NCI-H526 (cell line): ENCODE data around the gene SUCLG2.

Experiments
- DNase-seq, 2 experiments: peaks; one replicate each; lab custom pipeline; 2025; lab: John Stamatoyannopoulos, UW

Gene SUCLG2

DNA sequence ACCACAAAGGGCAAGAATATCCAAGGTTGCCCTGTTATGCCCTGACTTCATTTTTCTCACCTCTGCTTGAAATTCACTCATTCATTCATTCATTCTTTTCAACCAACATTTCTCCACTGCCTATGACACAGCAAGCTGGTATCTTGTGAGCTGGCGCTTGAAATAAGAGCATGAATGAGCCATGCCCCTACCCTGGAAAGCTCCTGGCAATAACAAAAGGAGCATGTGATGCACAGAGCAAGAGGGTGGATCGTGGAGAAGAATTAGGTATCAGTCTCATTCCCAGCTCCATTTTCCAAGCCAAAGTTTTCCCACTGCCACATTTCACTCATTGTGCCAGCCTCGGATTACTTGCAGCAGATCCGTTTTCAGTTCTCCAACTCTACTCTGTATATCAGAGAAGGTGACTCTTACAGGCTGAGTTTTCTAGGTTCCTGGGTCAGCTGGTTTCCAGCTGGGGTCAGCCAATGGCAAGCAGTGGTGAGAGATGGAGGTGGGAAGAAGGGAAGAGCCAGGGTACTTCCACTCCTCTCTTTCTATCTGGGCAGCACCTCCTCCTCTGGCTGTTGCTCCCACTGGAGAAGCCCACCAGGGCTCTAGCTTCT is 144.8 kb downstream of the SUCLG2 start:
- DNase-seq = no peak

DNA sequence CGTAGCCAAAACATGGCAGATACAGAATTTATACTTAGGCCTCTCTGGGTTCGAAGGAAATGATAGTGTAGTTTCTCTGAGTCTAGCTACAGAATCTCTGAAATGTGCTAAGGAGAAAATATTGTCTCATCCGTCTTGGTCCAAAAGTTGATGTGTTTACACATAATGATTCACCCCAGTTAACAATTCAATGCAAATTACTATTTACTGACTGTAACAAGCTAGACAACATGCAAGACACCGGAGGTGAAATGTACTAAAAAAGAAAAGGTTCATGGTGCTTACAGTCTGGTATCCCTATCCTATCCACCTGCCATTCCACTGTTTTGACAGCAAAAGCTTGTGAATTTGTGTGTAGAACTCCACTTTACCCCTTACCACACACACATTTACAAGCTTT is 146.8 kb downstream of the SUCLG2 start:
- DNase-seq = no peak

DNA sequence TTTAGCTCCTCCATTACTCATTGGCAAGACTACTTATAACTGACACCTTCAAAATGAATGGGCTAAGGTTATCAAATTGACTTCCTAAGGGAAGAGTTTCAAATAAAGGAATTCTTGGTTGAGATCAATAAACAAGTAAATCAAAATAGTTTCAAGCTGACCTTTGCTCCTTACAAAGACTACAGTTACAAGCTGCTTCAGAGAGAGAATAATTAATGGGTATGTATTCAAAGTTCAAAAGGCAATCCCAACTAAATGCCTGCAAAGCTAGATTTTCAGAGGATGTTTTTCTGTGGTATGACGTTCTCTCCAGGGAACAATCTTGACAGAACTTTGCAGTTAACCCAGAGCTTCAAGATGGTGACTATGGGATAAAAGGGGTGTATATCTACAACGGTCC is 153.7 kb downstream of the SUCLG2 start:
- DNase-seq = no peak

DNA sequence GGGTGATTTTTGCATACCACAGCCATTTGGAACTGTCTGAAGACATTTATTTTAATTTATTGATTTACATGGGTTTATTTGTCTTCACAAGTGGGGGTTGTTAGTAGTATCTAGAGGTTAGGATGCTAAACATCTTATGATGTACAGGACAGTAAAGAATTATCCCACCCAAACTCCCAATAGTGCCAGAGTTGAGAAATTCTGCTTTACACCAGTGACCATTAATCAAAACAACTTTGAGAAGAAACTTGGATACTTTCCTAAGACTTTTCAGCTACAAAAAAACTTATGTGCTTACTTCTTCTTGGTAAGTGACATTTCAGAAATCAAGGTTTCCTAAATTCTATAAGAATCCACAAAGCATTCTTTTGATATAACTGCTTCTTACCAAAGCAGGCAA is 156.7 kb downstream of the SUCLG2 start:
- DNase-seq = no peak

DNA sequence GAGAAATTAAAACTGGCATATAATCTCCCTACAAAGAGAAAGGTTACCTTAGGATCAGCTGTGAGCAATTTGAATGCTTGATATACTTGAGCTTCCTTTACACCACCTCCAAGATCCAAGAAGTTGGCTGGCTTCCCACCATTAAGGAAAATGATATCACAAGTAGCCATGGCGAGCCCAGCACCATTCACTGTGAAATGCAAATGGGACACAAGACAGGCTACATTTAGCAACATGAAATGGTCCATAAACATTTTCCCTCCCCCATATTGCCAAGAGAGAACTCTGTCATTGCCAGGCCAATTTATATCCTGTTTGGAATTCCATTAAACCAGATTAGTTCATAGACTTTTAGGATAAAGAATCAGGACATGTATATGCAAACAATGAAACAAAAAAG is 158.7 kb downstream of the SUCLG2 start:
- DNase-seq = no peak

DNA sequence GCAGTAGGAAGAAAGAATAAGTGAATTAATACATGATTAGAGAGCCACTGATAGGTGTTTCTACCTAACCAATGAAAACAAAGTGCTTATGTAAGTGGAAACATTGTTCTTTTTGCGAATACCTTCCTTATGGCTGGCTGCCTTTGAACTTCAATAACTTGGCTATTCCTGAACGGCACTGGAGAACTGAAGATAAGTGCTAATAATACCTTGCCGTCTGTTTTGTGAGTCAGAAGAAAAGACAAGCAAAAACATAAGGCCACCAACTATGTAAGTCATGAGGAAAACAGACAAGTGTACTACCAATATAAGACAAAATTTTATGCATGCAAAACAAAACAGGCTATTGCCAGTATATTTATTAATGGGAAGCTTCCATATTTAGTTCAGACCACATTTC is 160.6 kb downstream of the SUCLG2 start:
- no peak for DNase-seq

DNA sequence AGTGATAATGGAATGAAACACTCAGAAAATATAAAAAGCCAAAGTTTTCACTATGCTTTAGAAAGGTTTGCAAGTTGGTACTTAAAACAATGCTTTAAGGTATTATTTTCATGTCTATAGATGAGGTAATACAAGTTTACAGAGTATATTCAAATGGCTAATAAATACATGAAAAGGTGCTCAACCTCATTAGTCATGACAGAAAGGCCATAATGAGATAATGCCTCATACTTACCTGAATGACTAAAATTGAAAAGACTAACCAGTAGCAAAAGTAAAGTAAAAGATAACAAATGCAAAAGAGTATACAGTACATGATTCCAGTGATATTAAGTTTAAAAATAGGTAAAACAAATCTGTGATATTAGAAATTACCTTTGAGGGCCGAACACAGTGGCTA is 163.8 kb downstream of the SUCLG2 start:
- DNase-seq = no peak

DNA sequence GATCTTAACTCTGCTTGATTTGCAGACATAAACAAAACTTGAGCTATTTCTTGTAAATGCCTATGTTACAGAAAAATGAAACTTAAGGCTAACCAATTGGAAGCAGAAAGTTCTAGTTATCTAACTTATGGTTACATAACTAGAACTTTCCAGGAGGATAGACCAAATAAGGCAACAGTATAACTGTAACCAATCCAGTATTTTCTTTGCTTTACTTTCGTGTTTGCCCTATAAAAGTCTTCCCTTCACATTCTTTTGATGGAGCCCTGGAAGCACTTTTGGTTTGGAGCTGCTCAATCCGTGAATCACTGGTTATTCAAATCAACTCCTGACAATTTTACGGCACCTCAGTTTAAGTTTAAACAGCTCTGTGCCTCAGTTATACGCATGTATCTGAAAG is 164.6 kb downstream of the SUCLG2 start:
- DNase-seq = no peak

DNA sequence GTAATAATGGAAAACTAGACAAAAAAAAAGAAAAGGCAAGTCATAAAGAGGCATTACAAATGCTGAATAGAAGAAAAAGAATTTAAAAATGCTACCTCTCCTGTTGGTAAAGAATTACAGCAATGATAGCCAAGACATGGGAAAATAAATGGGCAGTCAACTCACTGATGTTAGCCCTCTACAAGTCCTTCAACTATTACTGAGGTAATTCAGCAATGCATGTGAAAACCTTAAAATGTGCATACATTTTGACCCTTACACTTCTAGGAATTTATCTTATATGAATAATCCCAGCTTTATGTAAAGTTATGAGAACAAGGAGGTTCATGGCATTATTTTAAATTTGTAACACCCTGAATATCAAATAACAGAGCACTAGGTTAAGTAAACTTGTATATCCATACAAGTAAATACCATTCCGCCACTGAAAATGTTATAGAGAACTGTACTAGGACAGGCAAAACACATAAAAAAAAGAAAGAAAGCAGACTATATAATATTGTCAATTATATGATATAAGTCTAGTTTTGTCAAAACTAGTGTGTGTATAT is 166.8 kb downstream of the SUCLG2 start:
- DNase-seq = no peak

DNA sequence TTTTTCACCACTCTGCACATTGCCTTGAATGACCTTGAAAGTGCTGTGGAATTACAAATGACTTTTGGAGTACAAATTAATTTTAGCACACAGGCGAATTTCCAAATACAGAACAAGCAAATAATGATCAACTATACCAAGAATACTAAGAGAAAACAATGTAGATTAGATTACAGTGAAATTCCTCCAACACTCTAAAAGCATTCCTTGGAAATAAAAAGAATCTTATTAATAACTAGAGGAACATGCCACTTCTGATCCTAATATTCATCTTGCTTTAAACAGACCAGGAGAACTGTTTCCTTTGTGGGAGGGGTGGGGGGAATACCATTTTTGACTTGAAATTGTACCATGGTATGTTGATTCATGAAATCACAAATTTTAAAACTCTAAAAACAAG is 167.5 kb downstream of the SUCLG2 start:
- DNase-seq = no peak

DNA sequence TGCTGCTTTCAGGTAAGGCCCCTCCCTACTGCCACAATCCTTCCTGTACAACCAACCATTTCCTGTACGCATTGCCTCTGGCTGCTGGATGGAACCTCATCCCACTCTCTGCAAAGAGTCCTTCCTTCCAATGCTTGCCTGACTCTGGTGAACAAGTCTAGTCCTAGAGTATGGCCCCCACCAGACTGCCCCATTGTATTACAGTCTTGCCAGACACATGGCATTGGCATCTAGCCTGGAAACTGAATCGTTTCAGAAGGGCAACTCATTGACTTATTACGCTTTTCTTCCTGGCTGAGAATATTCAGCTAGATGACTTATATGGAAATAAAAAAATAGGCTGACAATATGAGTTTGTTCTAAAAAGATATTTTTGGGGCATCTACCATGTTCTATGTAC is 170.3 kb downstream of the SUCLG2 start:
- no peak for DNase-seq

DNA sequence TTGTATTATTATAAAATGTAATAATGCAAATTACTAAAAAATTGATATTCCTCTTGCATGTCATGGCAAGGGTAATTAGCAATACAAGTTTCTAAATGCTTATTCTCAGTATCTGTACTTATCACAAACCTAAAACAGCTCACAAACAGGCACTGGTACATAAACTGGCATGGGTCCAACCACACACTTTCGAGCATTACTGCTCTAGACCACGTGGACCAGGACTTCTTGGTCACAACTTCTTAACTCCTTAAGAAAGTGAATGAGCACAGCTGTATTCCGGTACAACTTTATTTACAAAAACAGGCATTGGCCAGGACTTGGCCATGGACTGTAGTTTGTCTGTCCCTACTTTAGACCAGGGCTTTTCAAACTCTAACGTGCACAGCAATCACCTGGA is 173.3 kb downstream of the SUCLG2 start:
- no peak for DNase-seq

DNA sequence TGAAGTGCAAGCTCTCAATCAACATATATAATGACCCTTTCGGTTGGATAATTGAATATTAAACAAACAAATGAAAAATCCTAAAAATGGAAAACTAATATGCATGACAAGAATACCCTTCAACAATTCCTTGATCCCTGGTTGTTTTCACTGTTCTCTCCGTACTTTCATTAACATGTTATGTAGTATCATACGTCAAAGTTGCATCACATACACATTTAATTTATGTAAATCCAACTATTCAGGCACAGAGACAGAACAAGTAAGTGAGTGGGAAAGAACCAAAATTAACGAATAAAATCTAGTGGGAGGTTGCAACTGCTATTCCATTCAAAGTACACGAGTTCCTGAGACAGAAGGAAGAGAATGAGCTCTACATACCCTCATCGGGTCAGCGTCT is 176.0 kb downstream of the SUCLG2 start:
- no peak for DNase-seq

DNA sequence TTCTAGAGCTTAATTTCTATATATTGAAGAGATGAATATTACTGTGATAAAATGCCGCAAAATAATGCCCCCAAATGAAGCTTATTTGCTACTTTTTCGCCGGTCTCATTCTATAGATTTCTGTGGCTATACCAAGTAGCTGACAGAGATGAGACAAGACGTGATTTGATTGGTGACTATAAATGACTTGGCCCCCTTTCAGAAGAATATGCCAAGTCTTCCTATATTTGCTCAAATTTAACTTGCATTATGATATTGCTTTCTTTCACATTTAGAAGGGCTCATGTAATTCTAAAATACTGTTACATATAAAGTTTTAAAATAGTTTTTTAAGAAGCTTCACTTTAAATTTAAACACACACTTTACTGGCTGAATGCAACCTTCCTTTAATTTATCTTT is 180.1 kb downstream of the SUCLG2 start:
- no peak for DNase-seq

DNA sequence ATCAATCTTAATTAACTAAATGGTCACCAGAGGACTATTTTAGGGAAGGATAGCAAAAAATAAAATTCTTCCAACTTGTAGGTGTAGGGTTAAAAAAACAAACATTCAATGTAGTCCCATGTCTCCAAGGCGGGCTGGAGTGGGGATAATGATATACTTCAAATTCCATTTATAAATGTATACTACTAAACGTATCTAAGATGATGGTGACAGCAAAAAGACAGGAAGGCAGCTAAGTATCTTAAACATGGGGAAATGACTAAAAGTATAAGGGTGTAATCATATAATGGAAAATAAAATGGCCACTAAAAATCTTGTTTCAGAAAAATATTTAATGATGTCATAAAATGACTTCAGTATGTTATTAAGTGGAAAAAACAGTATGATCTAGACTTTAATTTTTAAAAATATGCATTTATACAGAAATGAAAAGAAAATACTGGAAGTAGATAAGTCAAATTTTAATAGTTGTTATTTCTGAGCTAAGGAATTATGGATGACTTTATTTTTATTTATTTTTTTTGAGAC is 181.7 kb downstream of the SUCLG2 start:
- no peak for DNase-seq

DNA sequence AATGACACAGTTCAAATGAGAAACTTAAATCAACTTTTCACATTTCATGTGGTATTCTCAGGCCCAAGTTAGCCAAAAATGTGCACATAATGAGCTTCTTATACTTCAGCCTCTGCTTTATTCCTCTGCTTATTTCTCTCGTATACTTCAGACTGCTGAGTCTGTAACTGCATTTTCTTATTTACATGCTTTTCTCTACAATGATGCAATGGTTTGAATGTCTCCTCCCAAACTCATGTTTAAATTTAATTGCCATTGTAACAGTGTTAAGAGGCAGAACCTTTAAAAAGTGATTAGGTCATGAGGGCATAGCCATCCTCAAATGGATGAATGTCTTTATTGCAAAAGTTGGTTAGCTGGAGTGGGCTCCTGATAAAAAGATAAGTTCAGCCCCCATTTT is 184.2 kb downstream of the SUCLG2 start:
- DNase-seq = no peak

DNA sequence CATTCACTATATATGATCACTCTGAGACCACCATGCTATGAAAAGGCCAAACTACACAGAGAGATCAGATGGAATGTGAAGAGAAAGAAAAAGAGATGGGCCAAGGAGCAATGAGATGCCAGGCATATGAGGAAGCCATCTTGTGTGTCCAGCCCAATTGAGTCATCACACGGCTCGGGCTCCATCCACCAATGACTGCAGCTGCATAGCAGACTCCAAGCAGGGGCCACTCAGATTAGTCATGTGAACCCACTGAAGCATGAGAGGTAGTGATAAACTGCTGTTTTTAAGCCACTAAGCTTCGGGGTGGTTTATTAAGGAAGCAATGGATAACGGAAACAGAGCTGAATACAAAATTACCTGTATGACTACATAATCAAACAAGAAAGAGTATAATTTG is 185.9 kb downstream of the SUCLG2 start:
- DNase-seq = no peak

DNA sequence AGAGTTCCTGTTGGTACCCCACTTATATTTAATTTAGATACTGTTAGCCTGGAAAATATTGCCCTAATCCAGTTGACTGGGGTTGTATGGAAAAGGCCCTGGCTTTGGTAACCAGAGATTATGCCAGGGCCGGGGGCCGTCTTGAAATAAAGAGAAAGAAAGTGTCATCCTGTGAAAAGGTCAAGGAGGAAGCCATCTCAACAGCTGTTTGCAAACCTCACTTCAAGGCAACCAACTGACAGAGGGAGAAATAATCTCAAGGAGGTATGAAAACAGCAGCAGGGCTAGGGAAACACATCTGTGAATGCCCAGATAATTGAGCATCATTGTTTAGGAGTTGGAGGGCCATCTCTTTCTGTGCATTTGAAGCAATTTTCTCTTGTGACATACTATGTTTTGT is 190.8 kb downstream of the SUCLG2 start:
- DNase-seq = no peak

DNA sequence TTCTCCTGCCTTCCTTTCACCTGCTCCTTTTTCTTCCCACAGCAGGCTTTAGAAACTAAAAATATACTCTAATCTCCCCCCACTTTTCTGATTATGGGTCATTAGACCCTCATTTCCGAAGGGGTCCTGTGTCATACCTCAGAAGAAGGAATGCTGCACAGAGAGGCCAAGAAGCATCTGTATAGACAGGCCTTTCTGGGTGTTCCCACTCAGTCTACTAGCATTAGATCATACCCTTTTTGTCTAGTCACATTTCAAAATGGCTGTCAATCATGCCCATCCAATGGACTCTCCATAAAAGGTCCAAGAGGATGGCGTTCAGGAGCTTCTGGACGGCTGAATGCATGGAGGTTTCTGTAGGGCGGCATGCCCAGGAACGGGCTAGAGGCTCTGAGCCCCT is 192.2 kb downstream of the SUCLG2 start:
- DNase-seq = no peak

DNA sequence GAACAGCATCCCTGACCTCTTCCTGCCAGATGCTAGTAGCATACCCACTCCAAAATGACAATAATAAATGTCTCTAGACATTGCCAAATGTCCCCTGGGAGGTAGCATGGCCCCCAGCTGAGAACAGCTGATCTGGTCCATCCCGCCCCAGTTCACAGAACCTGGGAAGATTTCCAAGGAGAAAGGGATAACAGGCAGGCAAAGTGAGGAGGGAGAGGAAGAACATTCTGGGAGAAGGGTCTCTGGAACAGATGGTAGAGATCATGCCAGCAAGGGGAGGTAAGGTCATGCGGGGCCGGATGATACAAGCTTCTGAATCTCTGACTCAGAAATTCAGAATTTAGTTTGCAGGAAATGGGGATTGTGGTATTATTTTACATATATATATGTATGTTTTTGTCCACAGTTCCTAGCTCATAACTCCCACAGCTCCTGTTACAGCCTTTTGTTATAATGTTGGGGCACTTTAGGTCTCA is 192.7 kb downstream of the SUCLG2 start:
- DNase-seq = no peak

DNA sequence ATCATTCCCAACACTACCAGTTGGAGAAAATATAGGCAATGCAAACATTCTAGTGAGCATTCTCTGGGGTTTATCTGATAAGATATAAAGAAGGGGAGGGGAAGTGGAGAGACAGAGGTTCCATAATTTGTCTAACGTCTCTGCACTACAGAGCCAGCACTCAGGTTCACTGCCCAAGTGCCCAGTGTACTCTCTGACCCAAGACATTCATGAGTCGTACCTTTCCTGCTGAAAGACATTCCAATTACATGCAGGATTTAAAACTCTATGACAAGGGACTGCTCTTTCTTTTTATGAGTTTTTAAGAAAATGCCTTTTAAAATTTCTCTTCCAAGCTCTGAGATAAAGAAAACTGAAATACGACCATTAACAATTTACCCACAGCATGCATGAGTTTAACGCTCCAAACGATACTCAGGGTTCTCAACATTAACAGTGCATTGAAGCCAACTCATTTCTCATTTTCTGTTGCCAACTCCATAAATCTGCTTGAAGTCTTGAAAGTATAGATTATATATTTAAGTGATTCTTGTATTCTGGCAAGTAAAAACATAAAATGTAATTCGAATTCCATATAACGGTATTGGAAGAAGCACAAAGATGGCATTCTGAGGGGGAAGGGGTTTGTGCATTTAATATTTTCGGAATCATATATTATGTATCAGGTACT is 193.4 kb downstream of the SUCLG2 start:
- DNase-seq = no peak

DNA sequence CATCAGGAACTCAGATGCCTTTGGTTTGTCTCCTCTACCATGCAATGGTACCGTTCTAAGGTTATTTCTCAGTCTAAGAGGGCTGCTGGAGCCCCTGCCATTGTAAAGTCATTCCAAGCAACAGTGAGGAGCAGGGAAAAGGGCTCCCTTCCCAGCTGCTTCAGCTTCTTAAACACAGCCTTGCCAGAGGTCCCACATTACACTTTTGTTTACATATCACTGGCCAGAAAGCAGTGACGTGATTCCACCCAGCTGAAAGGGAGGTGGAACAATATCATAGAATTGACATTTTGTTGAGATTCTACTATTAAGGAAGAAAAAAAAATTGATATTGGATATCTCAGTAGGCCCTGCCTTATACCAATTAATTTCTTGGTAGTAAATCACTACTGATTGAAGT is 194.6 kb downstream of the SUCLG2 start:
- no peak for DNase-seq

DNA sequence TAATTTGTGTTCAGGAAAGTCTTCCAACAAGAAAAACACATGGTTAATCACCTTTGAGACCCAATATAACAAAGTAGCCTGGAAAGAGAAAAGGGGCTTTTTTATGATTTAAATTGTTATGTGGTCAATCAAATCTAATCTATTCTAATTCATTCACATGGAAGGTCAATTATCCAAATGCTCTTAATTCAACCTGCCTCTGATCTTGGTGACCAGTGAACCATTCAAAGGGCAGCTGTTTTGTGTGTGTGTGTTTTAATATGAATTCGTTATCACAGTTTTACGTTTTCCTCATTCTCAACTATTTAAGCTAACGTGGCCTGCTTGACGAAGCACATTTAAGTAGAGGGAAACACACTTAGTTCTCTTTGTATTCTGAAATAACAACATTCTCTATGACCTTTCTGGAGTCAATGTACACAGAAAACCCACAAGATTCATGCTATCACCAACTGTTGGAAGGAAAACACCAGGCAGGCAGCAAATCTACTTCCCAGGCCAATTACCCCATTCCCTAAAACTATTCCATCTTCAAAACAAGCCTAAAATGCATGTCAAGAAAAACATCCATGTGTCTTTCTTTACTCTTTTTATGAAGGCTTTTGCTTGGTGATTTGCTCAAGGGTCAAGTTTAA is 195.4 kb downstream of the SUCLG2 start:
- DNase-seq = no peak
